ENCODE measurements around the gene NHS. TPM values are rescaled to one million over a fixed set of nuclear protein-coding genes. Genes with fewer than 3 reads are reported as not detected.

Gene NHS
- total and polyA plus RNA-seq, 11 donors = 0.22 to 3.4 (median 1.1) TPM

GRCh38 chrX:17774053-17774452 is 399.1 kb downstream of the NHS start:
- 75 to 84% (median 81%) methylated on average over 1 of the region's 1 CpG for WGBS, 4 donors
- no peaks in the 10 kb centered on the region for H3K9me3 ChIP-seq
- DNase-seq (no peak), ATAC-seq (no peak)
- H3K27me3 ChIP-seq = peaks cover 0 to 23% (median 0%) of the 10 kb centered on the region in 9 donors
- H3K4me3 ChIP-seq = no peak overlapping the region
- TF ChIP-seq, protein P1, sequence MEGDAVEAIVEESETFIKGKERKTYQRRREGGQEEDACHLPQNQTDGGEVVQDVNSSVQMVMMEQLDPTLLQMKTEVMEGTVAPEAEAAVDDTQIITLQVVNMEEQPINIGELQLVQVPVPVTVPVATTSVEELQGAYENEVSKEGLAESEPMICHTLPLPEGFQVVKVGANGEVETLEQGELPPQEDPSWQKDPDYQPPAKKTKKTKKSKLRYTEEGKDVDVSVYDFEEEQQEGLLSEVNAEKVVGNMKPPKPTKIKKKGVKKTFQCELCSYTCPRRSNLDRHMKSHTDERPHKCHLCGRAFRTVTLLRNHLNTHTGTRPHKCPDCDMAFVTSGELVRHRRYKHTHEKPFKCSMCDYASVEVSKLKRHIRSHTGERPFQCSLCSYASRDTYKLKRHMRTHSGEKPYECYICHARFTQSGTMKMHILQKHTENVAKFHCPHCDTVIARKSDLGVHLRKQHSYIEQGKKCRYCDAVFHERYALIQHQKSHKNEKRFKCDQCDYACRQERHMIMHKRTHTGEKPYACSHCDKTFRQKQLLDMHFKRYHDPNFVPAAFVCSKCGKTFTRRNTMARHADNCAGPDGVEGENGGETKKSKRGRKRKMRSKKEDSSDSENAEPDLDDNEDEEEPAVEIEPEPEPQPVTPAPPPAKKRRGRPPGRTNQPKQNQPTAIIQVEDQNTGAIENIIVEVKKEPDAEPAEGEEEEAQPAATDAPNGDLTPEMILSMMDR (IDR thresholded peaks at IDR 0.05) = no peak
- no peak for TF ChIP-seq POLR2A (IDR thresholded peaks at IDR 0.05)
- no peaks in the 10 kb centered on the region for H3K36me3 ChIP-seq
- no peaks in the 10 kb centered on the region for H3K4me1 ChIP-seq
- intact Hi-C loops (cut with DNase I) = loop anchor here in 1 of 10 donors (10.0 kb wide), 1 partner anchor 441 kb away; no protein-coding TSS in a partner anchor
- no peak overlapping the region for H3K27ac ChIP-seq

DNA sequence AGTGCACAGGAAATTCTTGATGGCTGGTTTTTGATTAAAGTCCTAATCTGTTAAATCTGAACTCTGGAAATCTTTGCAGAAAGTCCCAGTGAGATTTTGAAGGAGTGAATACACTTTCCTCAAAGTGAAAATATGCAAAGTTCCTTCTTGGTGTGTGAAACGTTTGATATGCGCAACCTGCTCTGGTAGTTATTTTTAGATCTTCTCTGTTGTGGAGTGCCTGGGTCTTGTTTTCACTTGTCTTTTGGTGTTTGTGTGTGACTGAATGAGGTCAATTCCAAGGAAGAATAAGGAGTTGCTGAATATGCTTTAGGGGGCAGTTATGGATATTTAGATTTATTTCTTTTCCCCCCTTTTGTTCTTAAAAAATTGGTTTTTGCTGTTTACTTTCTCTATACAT is 404.0 kb downstream of the NHS start:
- TF ChIP-seq, protein P1 (IDR thresholded peaks at IDR 0.05) = no peak
- TF ChIP-seq POLR2A (IDR thresholded peaks at IDR 0.05) = no peak
- DNase-seq = no peak
- WGBS, 4 donors = 24 to 56% (median 38%) methylated on average over 2 of the region's 2 CpGs
- H3K4me1 ChIP-seq = no peaks in the 10 kb centered on the region
- peaks cover 0 to under 1% (median 0%) of the 10 kb centered on the region in 9 donors for H3K27me3 ChIP-seq
- ATAC-seq = no peak
- no peak overlapping the region for H3K4me3 ChIP-seq
- no peaks in the 10 kb centered on the region for H3K9me3 ChIP-seq
- H3K27ac ChIP-seq = no peak overlapping the region
- intact Hi-C loops (cut with DNase I) = loop anchor here in 1 of 10 donors (10.0 kb wide), 1 partner anchor 436 kb away; no protein-coding TSS in a partner anchor
- H3K36me3 ChIP-seq = no peaks in the 10 kb centered on the region

DNA sequence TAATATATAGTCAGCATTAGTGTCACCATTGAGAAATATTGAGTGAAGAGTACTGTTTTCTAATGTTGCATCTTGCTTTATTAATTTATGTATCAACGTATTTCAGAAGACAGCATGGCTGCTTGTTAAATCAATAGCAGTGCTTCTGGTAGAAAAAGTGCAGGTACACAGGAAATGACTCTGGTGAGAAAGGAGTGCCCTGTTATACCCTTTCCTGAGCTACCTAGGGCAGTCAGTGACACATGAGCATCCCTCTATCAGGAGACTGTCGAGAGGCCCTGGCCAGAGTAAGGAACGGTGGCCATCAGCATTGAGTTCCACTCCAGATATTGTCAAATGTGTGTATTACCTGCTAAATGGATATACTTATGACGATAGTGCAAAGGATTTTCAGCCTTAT is 404.4 kb downstream of the NHS start:
- ATAC-seq (no peak), DNase-seq (no peak)
- no peak overlapping the region for H3K4me3 ChIP-seq
- no peak overlapping the region for H3K27ac ChIP-seq
- H3K9me3 ChIP-seq = no peaks in the 10 kb centered on the region
- 79 to 88% (median 85%) methylated on average over 4 of the region's 4 CpGs for WGBS, 4 donors
- TF ChIP-seq POLR2A (IDR thresholded peaks at IDR 0.05) = no peak
- TF ChIP-seq, protein P1 (IDR thresholded peaks at IDR 0.05) = no peak
- intact Hi-C loops (cut with DNase I) = loop anchor here in 1 of 10 donors (10.0 kb wide), 1 partner anchor 435 kb away; no protein-coding TSS in a partner anchor
- H3K36me3 ChIP-seq = no peaks in the 10 kb centered on the region
- no peaks in the 10 kb centered on the region for H3K4me1 ChIP-seq
- no peaks in the 10 kb centered on the region for H3K27me3 ChIP-seq

Small RNA genes within 50 kb of the gene (microRNA-seq; reads per million reads assigned to microRNA genes)
- 0 reads per million in 4 donors for gene MIR4768
